HepG2 (cell line): ENCODE measurements around the gene FAM118B. TPM values are rescaled to one million over a fixed set of nuclear protein-coding genes. Genes with fewer than 3 reads are reported as not detected.

Experiments used
- ATAD3A ChIP-seq: sonication (generic); formaldehyde crosslinking; IDR thresholded peaks from 2 replicates; pipeline ENCODE4 v1.4.0; 2020; ENCODE audit warnings: missing genetic modification reagents
- ATF7-NPFF ChIP-seq: sonication (generic); formaldehyde crosslinking; IDR thresholded peaks from 2 replicates; pipeline ENCODE4 v1.8.1; 2023; ENCODE audit warnings: mild to moderate bottlenecking, low read depth, missing genetic modification reagents, moderate library complexity
- DPF2 ChIP-seq: sonication (generic); formaldehyde crosslinking; IDR thresholded peaks from 2 replicates; pipeline ENCODE4 v1.4.0; 2020; ENCODE audit warnings: mild to moderate bottlenecking, low read depth, missing genetic modification reagents, borderline replicate concordance
- FLYWCH1 ChIP-seq: sonication (generic); formaldehyde crosslinking; IDR thresholded peaks from 2 replicates; pipeline ENCODE4 v1.8.1; 2023; ENCODE audit warnings: mild to moderate bottlenecking, missing genetic modification reagents
- FOXM1 ChIP-seq: sonication (generic); formaldehyde crosslinking; IDR thresholded peaks from 2 replicates; pipeline ENCODE4 v1.5.0; 2020; ENCODE audit warnings: missing genetic modification reagents
- GATAD1 ChIP-seq: IDR thresholded peaks from 2 replicates; pipeline ENCODE4 v1.6.1; 2016; ENCODE audit warnings: missing genetic modification reagents, missing compliant biosample characterization
- GPN1 ChIP-seq: sonication (generic); formaldehyde crosslinking; IDR thresholded peaks from 2 replicates; pipeline ENCODE4 v1.5.1; 2020; ENCODE audit warnings: missing genetic modification reagents, borderline replicate concordance
- HDAC6 ChIP-seq: fragments of 200-600 bp; sonication (generic); IDR thresholded peaks from 2 replicates; pipeline ENCODE4 v1.7.0; 2017; ENCODE audit warnings: mild to moderate bottlenecking, antibody characterized with exemption, low read length, low read depth
- MED8 ChIP-seq: sonication (generic); formaldehyde crosslinking; IDR thresholded peaks from 2 replicates; pipeline ENCODE4 v1.8.1; 2023; ENCODE audit warnings: mild to moderate bottlenecking, missing genetic modification reagents; ENCODE audit not compliant: insufficient replicate concordance
- MIXL1 ChIP-seq: IDR thresholded peaks from 2 replicates; pipeline ENCODE4 v1.6.1; 2016
- NFYC ChIP-seq: IDR thresholded peaks from 2 replicates; pipeline ENCODE4 v1.6.1; 2016; ENCODE audit warnings: missing genetic modification reagents, missing compliant biosample characterization
- RFXANK ChIP-seq: IDR thresholded peaks from 2 replicates; pipeline ENCODE4 v1.6.1; 2016
- ZFP41 ChIP-seq: sonication (generic); formaldehyde crosslinking; IDR thresholded peaks from 2 replicates; pipeline ENCODE4 v1.4.0; 2020; ENCODE audit warnings: mild to moderate bottlenecking, missing genetic modification reagents, borderline replicate concordance
- ZNF260 ChIP-seq: sonication (generic); formaldehyde crosslinking; IDR thresholded peaks from 2 replicates; pipeline ENCODE4 v1.4.0; 2020; ENCODE audit warnings: missing genetic modification reagents, low read depth, mild to moderate bottlenecking, borderline replicate concordance
- ZNF781 ChIP-seq: sonication (generic); formaldehyde crosslinking; IDR thresholded peaks from 2 replicates; pipeline ENCODE4 v1.5.1; 2020; ENCODE audit warnings: borderline replicate concordance, mild to moderate bottlenecking, missing genetic modification reagents; ENCODE audit errors: not compliant biosample characterization
- polyA plus RNA-seq, 8 experiments: library from polyadenylated mRNA; depleted of rRNA in 3 of 8; stranded (reverse) in 7 of 8; unstranded in 1 of 8; fragments of >200 nt; fragmentation: Illumina TruSeq in 4 of 8; extraction: Trizol in 4 of 8; gene quantifications; 2 replicates each; pipeline versions ENCODE4 v1.2.1 to v1.2.3, GENCODE V29; 2011 to 2016; ENCODE audit warnings: low read depth in 4 of 8, missing spikeins in 1 of 8, mixed read lengths in 1 of 8; ENCODE audit not compliant: insufficient read depth in 1 of 8
- total RNA-seq, 5 experiments: library from RNA; depleted of rRNA; stranded (reverse); fragments of >200 nt; fragmentation: Illumina TruSeq; extraction: Trizol; gene quantifications; 2 replicates each; pipeline ENCODE4 v1.2.3, GENCODE V29; 2016; ENCODE audit warnings: low read depth in 1 of 5
- TF ChIP-seq, protein P1 (sequence below): IDR thresholded peaks from 2 replicates; pipeline ENCODE4 v1.6.1; 2016; ENCODE audit warnings: missing genetic modification reagents, missing compliant biosample characterization
- TF ChIP-seq, protein P2 (sequence below): sonication (generic); formaldehyde crosslinking; conservative IDR thresholded peaks from 2 replicates; pipeline ENCODE4 v1.4.0; 2020; ENCODE audit warnings: missing genetic modification reagents
- TF ChIP-seq, protein P3 (sequence below): sonication (generic); formaldehyde crosslinking; IDR thresholded peaks from 2 replicates; pipeline ENCODE4 v1.4.0; 2020; ENCODE audit warnings: low read depth, mild to moderate bottlenecking, missing genetic modification reagents
- TF ChIP-seq, protein P4 (sequence below): IDR thresholded peaks from 2 replicates; pipeline ENCODE4 v1.6.1; 2016; ENCODE audit warnings: control low read depth
- TF ChIP-seq, protein P5 (sequence below): sonication (generic); formaldehyde crosslinking; IDR thresholded peaks from 2 replicates; pipeline ENCODE4 v1.5.0; 2020; ENCODE audit warnings: mild to moderate bottlenecking, missing genetic modification reagents

Gene FAM118B
- total and polyA plus RNA-seq, 2 of the 13 experiments (the other 11 are each of a cell fraction or from before 2014, with no cell fraction given) = 10.2 to 25.7 TPM

DNA sequence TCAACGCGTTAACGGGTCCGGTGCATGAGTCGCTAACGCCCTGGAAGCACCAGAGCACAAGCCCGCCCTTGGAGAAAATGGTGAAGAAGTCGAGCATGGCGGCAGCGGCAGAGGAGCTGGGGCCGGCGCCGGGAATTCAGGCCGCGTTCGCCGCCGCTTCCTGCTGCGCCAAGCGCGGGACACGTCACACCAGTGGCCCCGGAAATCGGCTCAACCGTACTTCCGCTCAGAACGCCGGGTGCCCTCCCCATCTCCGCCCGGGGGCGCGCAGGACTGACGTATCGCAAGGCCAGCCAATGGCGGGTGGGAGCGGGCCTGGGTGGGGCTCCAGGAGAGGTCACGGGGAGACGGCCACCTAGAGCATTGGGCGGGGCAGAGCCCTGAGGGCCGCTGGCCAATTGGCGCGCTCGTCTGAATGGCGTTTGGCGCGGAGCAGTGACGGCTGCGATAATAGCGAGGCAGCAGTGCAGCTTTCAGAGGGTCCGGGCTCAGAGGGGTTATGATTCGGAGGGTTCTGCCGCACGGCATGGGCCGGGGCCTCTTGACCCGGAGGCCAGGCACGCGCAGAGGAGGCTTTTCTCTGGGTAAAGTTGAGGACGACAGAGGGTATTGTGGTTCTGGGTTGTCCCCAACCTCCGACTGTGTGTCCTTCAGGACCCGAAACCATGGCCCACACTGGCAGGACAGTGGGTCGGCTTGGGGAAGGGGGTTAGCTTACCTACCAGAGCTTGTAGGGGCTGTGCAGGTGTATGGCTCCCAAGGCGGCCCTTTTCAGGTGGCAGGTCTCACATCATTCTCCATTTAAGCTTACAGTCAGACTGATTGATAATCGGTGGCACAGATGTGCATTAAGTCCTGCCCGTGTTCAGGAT is 57.4 kb downstream of the FAM118B start, which contains the start of the genes FOXRED1 and SRPRA (continued):
- TF ChIP-seq, protein P1, sequence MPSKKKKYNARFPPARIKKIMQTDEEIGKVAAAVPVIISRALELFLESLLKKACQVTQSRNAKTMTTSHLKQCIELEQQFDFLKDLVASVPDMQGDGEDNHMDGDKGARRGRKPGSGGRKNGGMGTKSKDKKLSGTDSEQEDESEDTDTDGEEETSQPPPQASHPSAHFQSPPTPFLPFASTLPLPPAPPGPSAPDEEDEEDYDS (CRISPR knock-in tag) = peak; percentile 75; the same call in 1 of the 2 replicates
- TF ChIP-seq, protein P2, sequence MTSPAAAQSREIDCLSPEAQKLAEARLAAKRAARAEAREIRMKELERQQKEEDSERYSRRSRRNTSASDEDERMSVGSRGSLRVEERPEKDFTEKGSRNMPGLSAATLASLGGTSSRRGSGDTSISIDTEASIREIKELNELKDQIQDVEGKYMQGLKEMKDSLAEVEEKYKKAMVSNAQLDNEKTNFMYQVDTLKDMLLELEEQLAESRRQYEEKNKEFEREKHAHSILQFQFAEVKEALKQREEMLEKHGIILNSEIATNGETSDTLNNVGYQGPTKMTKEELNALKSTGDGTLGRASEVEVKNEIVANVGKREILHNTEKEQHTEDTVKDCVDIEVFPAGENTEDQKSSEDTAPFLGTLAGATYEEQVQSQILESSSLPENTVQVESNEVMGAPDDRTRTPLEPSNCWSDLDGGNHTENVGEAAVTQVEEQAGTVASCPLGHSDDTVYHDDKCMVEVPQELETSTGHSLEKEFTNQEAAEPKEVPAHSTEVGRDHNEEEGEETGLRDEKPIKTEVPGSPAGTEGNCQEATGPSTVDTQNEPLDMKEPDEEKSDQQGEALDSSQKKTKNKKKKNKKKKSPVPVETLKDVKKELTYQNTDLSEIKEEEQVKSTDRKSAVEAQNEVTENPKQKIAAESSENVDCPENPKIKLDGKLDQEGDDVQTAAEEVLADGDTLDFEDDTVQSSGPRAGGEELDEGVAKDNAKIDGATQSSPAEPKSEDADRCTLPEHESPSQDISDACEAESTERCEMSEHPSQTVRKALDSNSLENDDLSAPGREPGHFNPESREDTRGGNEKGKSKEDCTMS (CRISPR knock-in tag) = no peak
- TF ChIP-seq ZNF781 (CRISPR knock-in tag) = no peak
- TF ChIP-seq HDAC6 = no peak
- peak; percentile 39; the same call in 1 of the 2 replicates for TF ChIP-seq ATF7-NPFF (CRISPR knock-in tag)
- TF ChIP-seq ATAD3A = no peak
- TF ChIP-seq ZNF260 (CRISPR knock-in tag) = no peak
- TF ChIP-seq, protein P3, sequence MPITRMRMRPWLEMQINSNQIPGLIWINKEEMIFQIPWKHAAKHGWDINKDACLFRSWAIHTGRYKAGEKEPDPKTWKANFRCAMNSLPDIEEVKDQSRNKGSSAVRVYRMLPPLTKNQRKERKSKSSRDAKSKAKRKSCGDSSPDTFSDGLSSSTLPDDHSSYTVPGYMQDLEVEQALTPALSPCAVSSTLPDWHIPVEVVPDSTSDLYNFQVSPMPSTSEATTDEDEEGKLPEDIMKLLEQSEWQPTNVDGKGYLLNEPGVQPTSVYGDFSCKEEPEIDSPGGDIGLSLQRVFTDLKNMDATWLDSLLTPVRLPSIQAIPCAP (CRISPR knock-in tag) = no peak
- no peak for TF ChIP-seq DPF2
- no peak for TF ChIP-seq FOXM1 (CRISPR knock-in tag)
- TF ChIP-seq GPN1 (CRISPR knock-in tag) = no peak
- TF ChIP-seq FLYWCH1 (CRISPR knock-in tag) = no peak
- no peak for TF ChIP-seq MED8 (CRISPR knock-in tag)
- TF ChIP-seq, protein P4, sequence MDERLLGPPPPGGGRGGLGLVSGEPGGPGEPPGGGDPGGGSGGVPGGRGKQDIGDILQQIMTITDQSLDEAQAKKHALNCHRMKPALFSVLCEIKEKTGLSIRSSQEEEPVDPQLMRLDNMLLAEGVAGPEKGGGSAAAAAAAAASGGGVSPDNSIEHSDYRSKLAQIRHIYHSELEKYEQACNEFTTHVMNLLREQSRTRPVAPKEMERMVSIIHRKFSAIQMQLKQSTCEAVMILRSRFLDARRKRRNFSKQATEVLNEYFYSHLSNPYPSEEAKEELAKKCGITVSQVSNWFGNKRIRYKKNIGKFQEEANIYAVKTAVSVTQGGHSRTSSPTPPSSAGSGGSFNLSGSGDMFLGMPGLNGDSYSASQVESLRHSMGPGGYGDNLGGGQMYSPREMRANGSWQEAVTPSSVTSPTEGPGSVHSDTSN (CRISPR knock-in tag) = no peak
- TF ChIP-seq RFXANK (CRISPR knock-in tag) = no peak
- TF ChIP-seq GATAD1 = peak; percentile 99
- TF ChIP-seq ZFP41 (CRISPR knock-in tag) = no peak
- peak; percentile 96 for TF ChIP-seq NFYC (CRISPR knock-in tag)
- TF ChIP-seq, protein P5, sequence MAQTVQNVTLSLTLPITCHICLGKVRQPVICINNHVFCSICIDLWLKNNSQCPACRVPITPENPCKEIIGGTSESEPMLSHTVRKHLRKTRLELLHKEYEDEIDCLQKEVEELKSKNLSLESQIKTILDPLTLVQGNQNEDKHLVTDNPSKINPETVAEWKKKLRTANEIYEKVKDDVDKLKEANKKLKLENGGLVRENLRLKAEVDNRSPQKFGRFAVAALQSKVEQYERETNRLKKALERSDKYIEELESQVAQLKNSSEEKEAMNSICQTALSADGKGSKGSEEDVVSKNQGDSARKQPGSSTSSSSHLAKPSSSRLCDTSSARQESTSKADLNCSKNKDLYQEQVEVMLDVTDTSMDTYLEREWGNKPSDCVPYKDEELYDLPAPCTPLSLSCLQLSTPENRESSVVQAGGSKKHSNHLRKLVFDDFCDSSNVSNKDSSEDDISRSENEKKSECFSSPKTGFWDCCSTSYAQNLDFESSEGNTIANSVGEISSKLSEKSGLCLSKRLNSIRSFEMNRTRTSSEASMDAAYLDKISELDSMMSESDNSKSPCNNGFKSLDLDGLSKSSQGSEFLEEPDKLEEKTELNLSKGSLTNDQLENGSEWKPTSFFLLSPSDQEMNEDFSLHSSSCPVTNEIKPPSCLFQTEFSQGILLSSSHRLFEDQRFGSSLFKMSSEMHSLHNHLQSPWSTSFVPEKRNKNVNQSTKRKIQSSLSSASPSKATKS = 0 out of 2 replicates have a peak, but pooled peaks have one; percentile 26
- no peak; the same call in 1 of the 2 replicates for TF ChIP-seq MIXL1
